Loucy (cell line): ENCODE results near the gene CDHR4.

Source experiments
- EZH2phosphoT487 ChIP-seq: fragments of 200-600 bp; IDR thresholded peaks from 2 replicates; pipeline ENCODE4 v1.6.1; 2018; ENCODE audit warnings: antibody characterized with exemption, mild to moderate bottlenecking, moderate library complexity, borderline replicate concordance
- TF ChIP-seq, protein P1 (sequence below): fragments of 200-600 bp; sonication (generic); conservative IDR thresholded peaks from 2 replicates; pipeline ENCODE4 v1.5.1; 2014; ENCODE audit warnings: mild to moderate bottlenecking, antibody characterized with exemption, low read length

- TF ChIP-seq, protein P1, sequence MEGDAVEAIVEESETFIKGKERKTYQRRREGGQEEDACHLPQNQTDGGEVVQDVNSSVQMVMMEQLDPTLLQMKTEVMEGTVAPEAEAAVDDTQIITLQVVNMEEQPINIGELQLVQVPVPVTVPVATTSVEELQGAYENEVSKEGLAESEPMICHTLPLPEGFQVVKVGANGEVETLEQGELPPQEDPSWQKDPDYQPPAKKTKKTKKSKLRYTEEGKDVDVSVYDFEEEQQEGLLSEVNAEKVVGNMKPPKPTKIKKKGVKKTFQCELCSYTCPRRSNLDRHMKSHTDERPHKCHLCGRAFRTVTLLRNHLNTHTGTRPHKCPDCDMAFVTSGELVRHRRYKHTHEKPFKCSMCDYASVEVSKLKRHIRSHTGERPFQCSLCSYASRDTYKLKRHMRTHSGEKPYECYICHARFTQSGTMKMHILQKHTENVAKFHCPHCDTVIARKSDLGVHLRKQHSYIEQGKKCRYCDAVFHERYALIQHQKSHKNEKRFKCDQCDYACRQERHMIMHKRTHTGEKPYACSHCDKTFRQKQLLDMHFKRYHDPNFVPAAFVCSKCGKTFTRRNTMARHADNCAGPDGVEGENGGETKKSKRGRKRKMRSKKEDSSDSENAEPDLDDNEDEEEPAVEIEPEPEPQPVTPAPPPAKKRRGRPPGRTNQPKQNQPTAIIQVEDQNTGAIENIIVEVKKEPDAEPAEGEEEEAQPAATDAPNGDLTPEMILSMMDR, result no peak
- TF ChIP-seq EZH2phosphoT487, result no peak
Observed at GRCh38 chr3:49769926-49770325, 29.7 kb downstream of the CDHR4 start.
